GM19023 (cell line): ENCODE data around the gene ERC1.

ENCODE experiments used
- ATAC-seq: cut with Tn5 transposase; IDR thresholded peaks from one replicate; pipeline ENCODE4 v1.9.1; 2021; ENCODE audit warnings: mild to moderate bottlenecking, moderate library complexity; ENCODE audit not compliant: unreplicated experiment

ERC1 gene

GRCh38 chr12:1377117-1377516 lies 386.1 kb downstream of the ERC1 start:
- ATAC-seq, result no peak

DNA sequence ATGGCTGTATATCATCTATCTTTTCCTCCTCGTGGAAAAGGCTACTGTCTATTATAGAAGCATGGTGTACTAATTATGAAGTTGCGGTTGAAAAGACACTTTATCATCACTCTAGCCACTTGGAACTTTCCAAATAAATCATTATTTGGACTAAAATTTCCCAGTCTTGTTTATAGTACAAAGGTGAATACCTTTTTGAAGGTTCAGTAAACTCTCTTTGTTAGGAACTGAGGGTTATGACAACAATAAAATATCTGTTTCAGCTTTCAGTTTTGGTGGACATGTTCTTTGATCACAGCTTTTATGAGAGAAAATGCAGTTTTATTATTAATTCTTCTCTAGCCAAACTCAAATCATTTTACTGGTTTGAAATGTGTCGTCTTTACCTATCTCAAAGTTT lies 386.7 kb downstream of the ERC1 start:
- no peak for ATAC-seq

DNA sequence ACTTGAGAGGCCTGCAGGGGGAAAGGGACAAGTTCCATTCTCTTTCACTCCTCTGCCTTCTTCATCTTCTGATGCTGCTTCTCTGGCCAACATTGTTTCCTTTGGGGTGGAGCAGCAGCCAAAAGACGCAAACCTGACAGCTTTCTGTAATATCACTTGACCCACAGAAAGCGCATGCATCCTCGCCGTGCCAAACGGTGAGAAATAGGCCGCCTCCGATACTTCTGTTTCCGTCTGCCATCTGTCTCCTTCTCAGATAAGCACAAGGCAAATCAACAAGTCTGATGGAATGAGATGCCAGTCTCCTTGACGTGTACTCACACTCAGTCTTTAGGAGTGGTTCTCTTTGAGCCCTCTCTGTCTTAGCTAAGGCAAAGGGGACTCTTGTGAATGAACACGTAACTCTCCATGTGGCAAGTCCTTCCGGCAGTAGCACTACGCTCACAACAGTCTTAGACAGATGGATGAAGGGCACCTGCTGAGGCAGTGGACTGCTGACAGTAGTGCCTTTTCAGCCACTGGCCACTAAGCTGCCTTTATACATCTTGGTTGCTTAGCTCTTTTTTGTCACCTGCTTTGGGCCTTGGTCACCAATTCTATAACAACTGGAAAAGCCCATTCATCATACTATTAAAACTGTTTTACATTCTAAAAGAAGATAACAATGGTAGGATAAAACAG lies 389.3 kb downstream of the ERC1 start:
- ATAC-seq, result no peak

GRCh38 chr12:1382151-1382550 lies 391.1 kb downstream of the ERC1 start:
- no peak for ATAC-seq

DNA sequence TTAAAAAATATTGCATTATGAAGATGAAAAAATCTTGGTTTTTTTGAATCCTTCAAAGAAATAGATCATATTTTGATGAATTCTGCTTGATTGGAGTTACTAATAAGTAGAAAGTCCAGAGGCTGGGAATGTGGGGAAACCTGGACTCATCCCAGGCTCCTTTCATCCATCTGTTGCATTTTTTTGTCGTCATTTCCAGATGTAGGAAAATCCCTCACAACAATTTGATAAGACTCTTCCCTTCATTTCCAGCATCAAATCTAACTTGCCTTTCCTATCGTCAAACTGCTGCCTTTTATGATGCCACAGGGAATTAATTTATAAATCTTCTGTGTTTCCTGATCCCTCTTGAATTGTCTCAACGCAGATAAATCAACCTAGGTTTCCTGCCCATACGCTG lies 391.8 kb downstream of the ERC1 start:
- ATAC-seq, result no peak

DNA sequence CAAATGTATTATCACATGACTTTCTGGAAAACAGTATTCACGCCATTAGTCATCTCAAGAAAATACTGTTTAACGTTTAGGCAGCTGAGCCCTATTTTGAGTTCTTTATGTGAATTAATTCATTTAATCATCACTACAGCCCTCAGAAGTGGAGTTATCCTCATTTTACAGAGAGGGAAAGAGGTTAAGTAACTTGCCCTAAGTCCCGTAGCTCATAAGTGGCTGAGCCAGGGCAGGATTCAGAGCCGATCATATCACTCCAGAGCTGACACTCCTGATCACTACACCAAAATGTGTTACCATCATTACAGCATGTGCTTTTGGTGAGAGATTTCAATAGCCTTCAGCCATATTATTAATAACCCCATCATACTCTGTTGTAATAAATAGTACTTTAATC lies 392.7 kb downstream of the ERC1 start:
- ATAC-seq, result no peak

- no peak for ATAC-seq
Observed at GRCh38 chr12:1384910-1385309, 393.9 kb downstream of the ERC1 start.

DNA sequence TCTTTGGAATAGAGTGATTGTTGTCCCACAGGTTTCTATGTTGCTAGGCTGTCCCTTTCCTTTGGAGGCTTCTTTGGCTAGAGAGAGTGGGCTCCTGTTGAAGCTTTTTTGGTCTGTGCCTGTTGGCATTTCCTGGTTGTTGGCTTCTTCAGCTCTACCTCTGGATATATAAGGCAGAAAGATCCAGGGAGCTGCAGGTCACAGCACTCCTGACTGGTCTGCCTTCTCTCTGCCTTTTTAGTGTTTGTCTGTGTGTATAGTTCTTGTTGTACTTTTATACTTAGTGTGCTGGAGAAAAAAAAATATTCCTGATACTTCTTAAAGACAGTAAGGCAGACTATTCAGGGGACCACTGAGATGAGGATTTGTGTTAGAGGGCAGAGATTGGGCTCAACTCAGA lies 400.7 kb downstream of the ERC1 start:
- no peak for ATAC-seq

DNA sequence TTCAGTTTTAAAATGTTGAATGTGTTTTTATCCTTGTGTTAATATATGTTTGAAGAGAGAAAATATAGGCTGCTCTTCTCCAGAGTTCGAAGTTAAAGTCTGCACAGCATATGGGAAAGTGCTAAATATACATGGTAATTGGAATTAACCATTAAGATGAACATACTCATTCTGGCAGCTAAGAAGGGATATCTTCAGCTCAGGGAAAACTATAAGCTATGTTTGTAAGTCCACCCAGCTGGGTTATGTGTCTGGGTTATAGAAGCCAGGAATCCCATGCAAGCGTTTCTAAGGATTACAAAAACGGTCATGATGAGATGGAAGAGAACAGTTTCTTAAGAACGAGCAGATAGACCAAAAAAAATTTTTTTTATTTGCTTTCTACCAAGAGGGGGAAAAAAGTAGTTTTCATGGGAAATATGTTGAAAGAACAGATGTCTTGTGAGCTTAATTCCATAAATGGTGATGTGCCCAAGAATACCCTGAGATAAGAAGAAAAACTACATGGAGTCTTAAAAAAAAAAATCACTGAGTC lies 404.5 kb downstream of the ERC1 start:
- no peak for ATAC-seq

GRCh38 chr12:1398673-1399072 lies 407.6 kb downstream of the ERC1 start:
- no peak for ATAC-seq

- ATAC-seq, result no peak
Observed at GRCh38 chr12:1401891-1402290, 410.9 kb downstream of the ERC1 start.

- ATAC-seq, result no peak
Observed at GRCh38 chr12:1403417-1403816, 412.4 kb downstream of the ERC1 start.

DNA sequence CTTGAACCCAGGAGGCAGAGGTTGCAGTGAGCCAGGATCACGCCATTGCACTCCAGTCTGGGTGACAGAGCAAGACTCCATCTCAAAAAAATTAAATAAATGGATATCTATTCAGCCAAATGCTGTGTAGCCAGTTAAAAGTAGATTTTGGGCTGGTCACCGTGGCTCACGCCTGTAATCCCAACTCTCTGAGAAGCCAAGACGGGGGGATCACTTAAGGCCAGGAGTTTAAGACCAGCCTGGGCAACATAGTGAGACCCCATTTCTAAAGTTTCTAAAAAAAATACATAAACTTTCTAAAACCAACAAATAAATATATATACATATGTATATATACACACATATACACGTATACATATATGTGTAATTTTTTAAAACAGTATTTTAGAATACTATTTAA lies 414.6 kb downstream of the ERC1 start:
- no peak for ATAC-seq

- no peak for ATAC-seq
Observed at GRCh38 chr12:1410794-1411193, 419.8 kb downstream of the ERC1 start.

DNA sequence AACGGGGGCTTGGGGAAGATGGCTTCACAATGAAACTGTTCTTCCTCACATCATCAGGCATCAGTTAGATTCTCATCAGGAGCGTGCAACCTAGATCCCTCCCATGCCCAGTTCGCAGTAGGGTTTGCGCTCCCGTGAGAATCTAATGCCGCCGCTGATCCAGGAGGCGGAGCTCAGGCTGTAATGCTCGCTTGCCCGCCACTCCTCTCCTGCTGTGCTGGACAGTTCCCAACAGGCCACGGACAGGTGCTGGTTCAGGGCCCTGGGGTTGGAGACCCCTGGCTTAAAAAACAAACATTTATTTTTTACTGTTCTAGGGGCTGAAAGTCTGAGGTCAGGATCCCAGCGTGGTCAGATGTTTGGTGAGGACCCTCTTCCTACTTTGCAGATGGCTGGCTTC lies 422.9 kb downstream of the ERC1 start:
- no peak for ATAC-seq

DNA sequence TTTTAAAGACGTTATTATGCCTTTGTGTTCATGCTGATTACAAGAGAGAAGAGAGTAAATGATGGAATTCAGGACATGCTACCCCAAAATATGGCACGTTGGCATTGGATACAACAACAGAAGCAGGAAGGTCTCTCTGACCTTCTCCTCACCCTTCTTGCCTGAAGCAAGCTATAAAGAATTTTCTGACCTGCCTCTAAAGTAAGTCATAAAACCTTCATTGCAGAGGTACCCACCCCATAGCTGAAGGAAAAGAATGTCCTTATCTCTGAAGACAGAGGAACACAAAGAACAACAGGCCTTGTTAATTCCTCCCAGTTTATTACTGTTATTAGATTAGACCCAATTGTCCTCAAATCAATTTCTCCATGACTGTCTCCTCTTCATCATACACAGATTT lies 427.1 kb downstream of the ERC1 start:
- no peak for ATAC-seq

DNA sequence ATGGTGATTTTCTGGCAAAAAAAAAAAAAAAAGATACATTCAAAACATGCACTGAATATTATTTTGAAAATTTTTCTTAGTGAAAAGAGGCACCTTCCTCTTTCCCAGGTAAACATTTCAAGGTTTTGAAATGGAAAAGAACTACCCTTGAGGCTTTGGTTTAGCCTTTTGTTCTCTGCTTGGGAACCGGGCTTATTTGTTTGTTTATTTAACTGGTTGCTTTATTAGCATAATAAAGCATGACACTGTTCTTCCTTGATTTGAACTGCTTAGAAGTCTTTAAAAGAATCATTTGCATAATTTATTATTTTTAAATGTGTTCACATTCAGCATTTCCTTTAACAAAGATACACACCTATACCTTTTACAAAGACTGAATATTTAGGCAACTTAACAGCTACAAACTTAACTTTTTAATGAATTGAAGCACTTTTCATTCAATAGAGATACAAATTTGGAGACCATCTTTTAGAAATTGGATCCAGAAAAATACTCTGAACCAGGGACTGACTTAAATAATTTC lies 428.9 kb downstream of the ERC1 start:
- ATAC-seq, result no peak

DNA sequence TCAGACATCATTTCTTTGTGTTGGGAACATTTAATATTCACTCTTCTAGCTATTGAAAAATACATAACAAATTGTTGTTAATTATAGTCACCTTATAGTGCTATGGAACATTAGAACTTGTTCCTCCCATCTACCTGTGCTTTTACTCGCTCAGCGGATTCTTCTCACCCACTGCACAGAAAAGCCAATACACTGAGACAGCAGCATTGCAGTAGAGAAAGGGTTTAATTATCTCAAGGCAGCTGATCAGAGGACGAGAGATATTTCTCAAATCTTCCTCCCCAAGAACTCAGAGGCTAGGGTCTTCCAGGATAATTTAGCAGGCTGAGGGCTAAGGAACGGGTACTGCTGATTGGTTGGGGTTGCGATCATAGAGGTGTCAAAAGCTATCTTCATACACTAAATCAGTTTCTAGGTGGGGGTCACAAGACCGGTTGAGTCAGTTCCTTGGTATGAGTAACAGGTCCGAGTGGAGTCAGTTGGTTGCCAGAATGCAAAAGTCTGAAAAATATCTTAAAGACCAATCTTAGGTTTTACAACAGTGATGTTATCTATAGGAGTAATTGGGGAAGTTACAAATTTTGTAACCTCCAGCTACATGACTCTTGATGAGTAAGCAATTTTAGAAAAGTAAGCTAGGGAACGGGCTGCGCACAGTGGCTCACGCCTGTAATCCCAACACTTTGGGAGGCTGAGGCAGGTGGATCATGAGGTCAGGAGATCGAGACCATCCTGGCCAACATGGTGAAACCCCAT lies 430.2 kb downstream of the ERC1 start:
- ATAC-seq, result no peak

GRCh38 chr12:1422604-1423315 lies 431.7 kb downstream of the ERC1 start:
- no peak for ATAC-seq

DNA sequence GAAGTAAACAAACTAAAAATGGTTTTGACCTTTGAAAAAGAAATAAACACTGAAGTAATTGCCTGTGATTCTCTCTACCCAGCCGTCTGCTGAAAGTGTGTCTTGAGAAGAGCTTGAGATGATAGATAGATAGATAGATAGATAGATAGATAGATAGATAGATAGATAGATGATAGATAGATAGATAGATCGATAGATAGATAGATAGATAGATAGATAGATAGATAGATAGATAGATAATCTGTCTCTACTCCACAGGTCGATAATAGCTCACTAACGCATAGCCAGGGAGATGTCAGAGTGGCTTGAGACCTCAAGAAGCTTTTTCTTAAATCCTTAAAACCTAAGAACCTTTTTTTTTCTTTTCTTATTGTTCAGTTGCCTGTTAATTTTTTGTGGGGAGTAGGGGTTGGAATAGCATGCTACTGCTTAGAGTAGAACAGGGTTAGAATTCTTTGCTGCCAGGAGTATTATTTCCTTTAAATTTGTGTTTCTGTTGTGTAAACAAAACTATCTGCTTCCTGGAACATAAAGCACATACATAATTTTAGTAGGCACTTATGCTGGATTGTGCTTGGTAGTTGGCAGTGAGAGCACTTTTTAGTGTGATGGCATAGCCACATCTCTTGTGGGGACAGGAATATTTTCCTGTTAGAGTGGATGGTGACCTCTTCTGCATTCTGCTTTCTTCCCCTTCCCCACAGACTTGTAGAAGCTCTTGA lies 433.8 kb downstream of the ERC1 start:
- no peak for ATAC-seq

DNA sequence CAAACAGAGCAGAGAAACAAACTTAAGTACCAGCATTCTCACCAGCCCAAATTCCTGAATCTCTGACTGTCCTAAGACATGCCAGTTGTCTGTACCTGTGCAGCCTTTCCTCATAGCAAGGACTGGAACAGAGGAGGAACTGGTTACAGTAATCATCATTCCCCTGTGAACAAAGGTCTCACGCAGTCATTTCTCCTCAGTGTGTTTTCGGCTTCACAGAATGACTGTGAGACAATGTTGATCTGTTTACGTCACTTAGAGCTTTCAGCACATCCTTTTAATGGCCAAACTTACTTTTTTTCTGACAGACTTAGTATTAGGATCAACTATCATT lies 434.3 kb downstream of the ERC1 start:
- ATAC-seq, result no peak
